A549 (cell line): ENCODE data around the gene BRAT1. TPM values are rescaled to one million over a fixed set of nuclear protein-coding genes. Genes with fewer than 3 reads are reported as not detected.
A peak's percentile ranks its signal among the peaks of the same experiment; 100 is the strongest.

Experiments
- ATAC-seq, 2 experiments: fragments of 200-7000 bp in 1 of 2; fragments of >200 bp in 1 of 2; cut with Nextera tagmentation in 1 of 2; cut with Tn5 transposase in 1 of 2; 3 replicates each; pipeline versions ENCODE4 v1.8.0 to v1.9.1; 2018 to 2020; ENCODE audit warnings: mild to moderate bottlenecking in 1 of 2, moderate library complexity in 1 of 2
- CTCF ChIA-PET: fragments of 300-600 bp; sonication (Branson Sonifier 250); formaldehyde crosslinking; extraction: SDS; loops from one replicate; lab custom pipeline; 2021; ENCODE audit warnings: antibody characterized with exemption, inconsistent platforms; lab: Yijun Ruan, JAX
- POLR2A ChIA-PET: fragments of 350-600 bp; formaldehyde crosslinking; extraction: SDS; loops from one replicate; lab custom pipeline; 2021; ENCODE audit warnings: antibody characterized with exemption, inconsistent platforms; lab: Yijun Ruan, JAX
- DNase-seq, 2 experiments: peaks; one replicate each; pipeline versions ENCODE4 v3.0.0 to v3.0.0-alpha.2; 2011 to 2016; ENCODE audit warnings: low read depth in 1 of 2, low spot score in 1 of 2
- FAIRE-seq: peaks from 2 replicates; lab custom pipeline; 2011; peaks lifted over from hg19 to GRCh38; lab: Jason Lieb, UNC
- H3K27ac ChIP-seq, 2 experiments: fragments of >200 bp; sonication (Bioruptor Twin); formaldehyde crosslinking; 3 replicates each; pipeline ENCODE4 v1.5.1; 2016 to 2017
- H3K4me1 ChIP-seq: fragments of >200 bp; sonication (Bioruptor Twin); formaldehyde crosslinking; 3 replicates; pipeline ENCODE4 v1.6.1; 2016
- H3K4me2 ChIP-seq: fragments of >200 bp; sonication (Bioruptor Twin); formaldehyde crosslinking; 3 replicates; pipeline ENCODE4 v1.6.1; 2016
- H3K4me3 ChIP-seq: fragments of >200 bp; sonication (Bioruptor Twin); formaldehyde crosslinking; 3 replicates; pipeline ENCODE4 v1.5.1; 2016
- H3K9me3 ChIP-seq: fragments of >200 bp; sonication (Bioruptor Twin); formaldehyde crosslinking; 3 replicates; pipeline ENCODE4 v1.6.1; 2016
- FOSL2 ChIP-seq, 2 experiments: fragments of 450-650 bp in 1 of 2; fragments of >200 bp in 1 of 2; sonication (Bioruptor Twin) in 1 of 2; formaldehyde crosslinking; IDR thresholded peaks; 2 replicates each; pipeline versions ENCODE4 v1.5.0 to v1.6.1; 2016 to 2020; ENCODE audit warnings: mild to moderate bottlenecking in 1 of 2, moderate library complexity in 1 of 2
- FOXS1 ChIP-seq: fragments of 250-450 bp; sonication (Bioruptor Pico); IDR thresholded peaks from 2 replicates; pipeline ENCODE4 v1.5.0; 2020; ENCODE audit warnings: mild to moderate bottlenecking, moderate library complexity
- HMGXB4 ChIP-seq: fragments of 250-450 bp; sonication (Bioruptor Pico); IDR thresholded peaks from 2 replicates; pipeline ENCODE4 v1.5.0; 2021; ENCODE audit warnings: mild to moderate bottlenecking, moderate library complexity, borderline replicate concordance
- JUN ChIP-seq, 2 experiments: fragments of >200 bp; sonication (Bioruptor Twin); formaldehyde crosslinking; IDR thresholded peaks; 2 replicates in 1 of 2; 3 replicates in 1 of 2; pipeline ENCODE4 v1.6.1; 2016 to 2017
- JUNB ChIP-seq: fragments of >200 bp; sonication (Bioruptor Twin); formaldehyde crosslinking; IDR thresholded peaks from 2 replicates; pipeline ENCODE4 v1.6.1; 2016
- MAX ChIP-seq: IDR thresholded peaks from 2 replicates; pipeline ENCODE4 v1.6.1; 2012
- POLR2A ChIP-seq: IDR thresholded peaks from 2 replicates; pipeline ENCODE4 v1.6.1; 2012; ENCODE audit warnings: mild to moderate bottlenecking, low read length
- SMC3 ChIP-seq: fragments of >200 bp; sonication (Bioruptor Twin); formaldehyde crosslinking; IDR thresholded peaks from 3 replicates; pipeline ENCODE4 v1.6.1; 2018; ENCODE audit warnings: inconsistent platforms
- ZNF302 ChIP-seq: fragments of 250-450 bp; sonication (Bioruptor Pico); IDR thresholded peaks from 2 replicates; pipeline ENCODE4 v1.9.0; 2021; ENCODE audit warnings: inconsistent platforms, mild to moderate bottlenecking, moderate library complexity
- WGBS: methylation state at CpG from one replicate; pipeline ENCODE4 v1.1.6; 2017; ENCODE audit errors: missing lambda C conversion rate; 5-methylcytosine and 5-hydroxymethylcytosine counted together
- polyA plus RNA-seq, 4 experiments: library from polyadenylated mRNA; depleted of rRNA in 3 of 4; stranded (reverse); fragments of >200 nt; fragmentation: RNase III in 1 of 4; extraction: RNeasy Plus Mini Kit Qiagen cat#74134 plus additional on column Dnase treatment in 1 of 4; gene quantifications; 2 replicates in 3 of 4; 3 replicates in 1 of 4; pipeline ENCODE4 v1.2.3, GENCODE V29; 2011 to 2017

The BRAT1 gene
- polyA plus RNA-seq, 2 of the 4 experiments (the other 2 are of a cell fraction): 11.9 to 25.6 TPM

- FAIRE-seq (no peak), DNase-seq (peak; percentile 71 to 75), ATAC-seq (peak in 1 of 2 experiments; percentile 19; a peak in 2 of 6 replicates)
- no peak for TF ChIP-seq HMGXB4 (CRISPR knock-in tag)
- TF ChIP-seq SMC3: 0 out of 3 replicates have a peak, but pooled peaks have one; percentile 9
- peak; percentile 51 for TF ChIP-seq JUNB
- TF ChIP-seq JUN (IDR thresholded peaks at IDR 0.05): 0 out of 5 replicates have a peak, but pooled peaks of 1 of the 2 experiments have one; percentile 27
- TF ChIP-seq FOSL2 (IDR thresholded peaks at IDR 0.05): peak; percentile 58; the same call in 1 of the 2 replicates
- TF ChIP-seq FOSL2 (CRISPR knock-in tag; IDR thresholded peaks at IDR 0.05): peak; percentile 58; the same call in 1 of the 2 replicates
- CTCF ChIA-PET: interaction anchor here (0.8 to 1.7 kb wide), 7 partner anchors 17 to 77 kb away, joined by 3 to 4 read pairs (median 3); no protein-coding TSS in a partner anchor
- Histone ChIP-seq H3K4me1 (peaks cover 84% of the 10 kb centered on the region), H3K9me3 (no peaks in the 10 kb centered on the region), H3K4me2 (peak overlapping the region; percentile 78), H3K27ac (peak overlapping the region; percentile 95 to 96), H3K4me3 (no peak overlapping the region)
- POLR2A ChIA-PET: interaction anchor here (0.5 to 1.0 kb wide), 2 partner anchors 18 to 23 kb away, joined by 3 to 5 read pairs; no protein-coding TSS in a partner anchor
- 26% methylated on average over 17 of the region's 17 CpGs for WGBS
Measured at GRCh38 chr7:2527505-2528467, 27.5 kb downstream of the BRAT1 start.

DNA sequence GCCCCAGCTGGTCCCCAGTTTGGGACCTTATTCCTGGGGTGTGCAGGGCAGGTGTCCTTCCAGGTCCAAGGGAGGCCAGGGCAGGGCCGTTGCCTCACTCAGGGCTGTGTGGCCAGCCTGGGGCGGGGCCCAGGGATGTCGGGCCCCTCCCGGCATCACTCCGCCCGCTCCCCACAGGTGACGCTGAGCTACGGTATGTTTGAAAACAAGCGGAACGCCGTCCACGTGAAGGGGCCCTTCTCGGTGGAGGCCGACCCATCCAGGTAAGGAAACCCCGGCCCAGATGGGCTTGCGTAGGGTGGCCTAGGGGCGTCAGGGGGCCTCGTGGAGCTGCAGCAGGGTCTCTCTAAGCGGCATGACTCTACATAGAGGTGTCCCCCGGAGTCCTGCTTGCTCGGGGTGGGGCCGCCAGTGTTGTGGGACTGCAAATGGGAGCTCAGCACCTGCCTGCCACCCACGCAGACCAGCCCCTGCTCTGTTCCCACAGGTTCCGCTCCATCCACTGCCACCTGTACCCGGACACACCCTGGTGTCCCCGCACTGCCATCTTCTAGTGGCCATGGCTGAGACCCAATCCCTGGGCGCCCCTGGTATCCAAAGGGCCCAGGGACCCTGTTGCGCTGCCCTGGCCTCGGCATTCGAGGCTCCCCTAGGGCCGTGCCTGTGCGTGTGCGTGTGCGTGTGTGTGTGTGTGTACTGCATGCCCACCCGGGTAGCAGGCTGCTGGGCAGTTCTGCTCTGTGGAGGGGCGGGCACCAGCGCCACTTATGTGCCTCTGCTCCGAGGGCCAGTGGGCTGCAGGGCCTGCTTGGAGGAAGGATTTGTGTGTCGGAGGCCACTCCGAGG is 28.4 kb downstream of the BRAT1 start:
- ATAC-seq (no peak), DNase-seq (no peak), FAIRE-seq (no peak)
- TF ChIP-seq POLR2A (no peak), MAX (0 out of 2 replicates have a peak, but pooled peaks have one; percentile 3)
- Histone ChIP-seq H3K27ac (peak overlapping the region; percentile 95 to 96), H3K9me3 (no peaks in the 10 kb centered on the region), H3K4me1 (peaks cover 93% of the 10 kb centered on the region), H3K4me2 (peak overlapping the region; percentile 78), H3K4me3 (no peak overlapping the region)
- ChIA-PET POLR2A (no interaction called here), CTCF (interaction anchor here (0.8 to 1.7 kb wide), 6 partner anchors 12 to 58 kb away, joined by 3 to 4 read pairs (median 3); no protein-coding TSS in a partner anchor)
- WGBS: 88% methylated on average over 23 of the region's 40 CpGs

DNA sequence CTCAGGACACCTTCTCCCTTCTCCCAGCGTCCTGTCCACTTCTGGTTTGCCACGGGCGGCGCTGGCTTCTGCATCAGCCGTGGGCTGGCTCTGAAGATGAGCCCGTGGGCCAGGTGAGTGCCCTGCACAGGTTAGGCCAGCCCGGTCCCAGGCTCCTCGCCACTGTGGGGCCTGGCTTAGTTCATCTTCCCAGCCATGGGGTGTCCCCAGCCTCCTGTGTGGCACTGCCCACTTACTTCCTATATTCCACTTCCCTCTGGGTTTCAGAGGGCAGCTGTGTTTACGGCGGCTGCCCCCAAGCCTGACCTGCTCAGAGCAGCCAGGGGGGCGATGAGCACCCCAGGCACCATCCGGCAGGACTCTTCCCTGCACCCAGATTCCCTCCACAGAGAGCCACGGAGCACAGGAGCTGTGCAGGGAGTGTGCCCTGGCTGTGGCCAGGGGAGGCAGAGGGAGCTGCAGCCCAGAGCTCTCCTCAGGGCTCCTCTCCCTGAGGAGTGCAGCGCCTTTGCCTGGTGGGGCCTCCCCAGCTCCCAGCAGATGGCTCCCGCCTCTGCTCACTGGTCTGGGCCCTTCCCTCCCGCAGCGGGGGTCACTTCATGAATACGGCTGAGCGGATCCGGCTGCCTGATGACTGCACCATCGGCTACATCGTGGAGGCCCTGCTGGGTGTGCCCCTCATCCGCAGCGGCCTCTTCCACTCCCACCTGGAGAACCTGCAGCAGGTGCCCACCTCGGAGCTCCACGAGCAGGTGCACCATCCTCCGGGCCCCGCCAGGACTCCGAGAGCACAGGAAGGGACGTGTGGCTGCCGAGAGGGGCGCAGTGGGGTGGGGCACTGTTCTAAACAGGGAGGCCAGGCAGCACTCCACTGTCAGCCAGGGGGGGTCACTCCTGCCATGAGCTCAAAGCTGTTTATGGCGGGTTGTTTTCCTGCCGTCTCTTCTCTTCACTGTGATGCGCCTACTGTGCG is 29.4 kb downstream of the BRAT1 start:
- ChIA-PET POLR2A (no interaction called here), CTCF (interaction anchor here (0.8 to 2.2 kb wide), 5 partner anchors 13 to 58 kb away, joined by 3 to 9 read pairs (median 3); no protein-coding TSS in a partner anchor)
- WGBS: 82% methylated on average over 13 of the region's 36 CpGs
- no peak overlapping the region for H3K4me3 ChIP-seq
- peak in 1 of 2 experiments; percentile 47; a peak in 3 of 6 replicates for ATAC-seq
- DNase-seq: peak in 1 of 2 experiments; percentile 53
- no peaks in the 10 kb centered on the region for H3K9me3 ChIP-seq
- no peak for TF ChIP-seq FOXS1 (CRISPR knock-in tag)
- no peak for TF ChIP-seq ZNF302
- peak overlapping the region; percentile 10 to 95; a peak in 4 of 6 replicates for H3K27ac ChIP-seq
- no peak for FAIRE-seq
- H3K4me1 ChIP-seq: peaks cover 100% of the 10 kb centered on the region
- H3K4me2 ChIP-seq: no peak overlapping the region
